ENCODE data around the gene DVL2.

DNA sequence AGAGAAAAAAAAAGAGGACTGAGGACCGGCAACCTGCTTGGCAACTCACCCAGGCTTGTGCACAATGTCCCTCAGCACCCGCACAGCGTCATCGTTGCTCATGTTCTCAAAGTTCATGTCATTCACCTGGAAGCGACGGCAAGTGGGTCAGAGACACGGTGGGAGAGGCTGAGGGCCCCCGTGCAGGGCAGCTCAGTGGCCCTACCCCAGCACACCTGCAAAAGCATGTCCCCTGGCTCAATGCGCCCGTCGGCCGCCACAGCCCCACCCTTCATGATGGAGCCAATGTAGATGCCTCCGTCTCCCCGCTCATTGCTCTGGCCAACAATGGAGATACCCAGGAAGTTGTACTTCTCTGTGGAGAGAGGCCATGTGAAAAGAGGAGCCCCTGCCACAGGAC is 5.4 kb downstream of the DVL2 start:
- TF ChIP-seq ZNF143 (CRISPR knock-in tag; IDR thresholded peaks at IDR 0.05) = no peak
- TF ChIP-seq ZSCAN22 (CRISPR knock-in tag; IDR thresholded peaks at IDR 0.05) = no peak
- no peak for TF ChIP-seq RAD51 (IDR thresholded peaks at IDR 0.05; ENCODE audit: borderline replicate concordance)
- TF ChIP-seq RAD21 (CRISPR knock-in tag; IDR thresholded peaks at IDR 0.05) = no peak
- TF ChIP-seq STAT5B (CRISPR knock-in tag; IDR thresholded peaks at IDR 0.05) = no peak
- TF ChIP-seq, protein P1, sequence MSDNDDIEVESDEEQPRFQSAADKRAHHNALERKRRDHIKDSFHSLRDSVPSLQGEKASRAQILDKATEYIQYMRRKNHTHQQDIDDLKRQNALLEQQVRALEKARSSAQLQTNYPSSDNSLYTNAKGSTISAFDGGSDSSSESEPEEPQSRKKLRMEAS (IDR thresholded peaks at IDR 0.05) = no peak
- no peak for TF ChIP-seq FOXK2 (IDR thresholded peaks at IDR 0.05)

All from HepG2 (cell line).